K562 (cell line): Measurements from ENCODE around the gene AHSG. TPM values are rescaled to one million over a fixed set of nuclear protein-coding genes. Genes with fewer than 3 reads are reported as not detected.

ENCODE experiments used
- ATF7 ChIP-seq: fragments of 450-650 bp; IDR thresholded peaks from 2 replicates; pipeline ENCODE4 v1.7.1; 2014; ENCODE audit warnings: mild to moderate bottlenecking, moderate library complexity
- CEBPB ChIP-seq: fragments of 450-650 bp; IDR thresholded peaks from 2 replicates; pipeline ENCODE4 v1.6.1; 2016; ENCODE audit warnings: missing genetic modification characterization, missing compliant biosample characterization
- HEY1 ChIP-seq: fragments of 250-450 bp; sonication (Bioruptor Pico); IDR thresholded peaks from 2 replicates; pipeline ENCODE4 v1.5.0; 2020; ENCODE audit warnings: mild to moderate bottlenecking, moderate library complexity, borderline replicate concordance
- HMG20A ChIP-seq: fragments of 450-650 bp; formaldehyde crosslinking; conservative IDR thresholded peaks from 2 replicates; pipeline ENCODE4 v1.4.0; 2020; ENCODE audit warnings: mild to moderate bottlenecking, mixed read lengths
- HNRNPLL ChIP-seq: fragments of 200-400 bp; formaldehyde crosslinking; IDR thresholded peaks from 2 replicates; pipeline ENCODE4 v1.6.1; 2017; ENCODE audit warnings: low read length, low read depth, mild to moderate bottlenecking; ENCODE audit not compliant: poor library complexity, severe bottlenecking
- MCM5 ChIP-seq: fragments of 450-650 bp; IDR thresholded peaks from 2 replicates; pipeline ENCODE4 v1.6.1; 2016; ENCODE audit warnings: low read depth
- MCM7 ChIP-seq, 2 experiments: fragments of 450-650 bp; IDR thresholded peaks; 2 replicates each; pipeline ENCODE4 v1.6.1; 2016 to 2018
- PCBP1 ChIP-seq: fragments of 200-400 bp; formaldehyde crosslinking; IDR thresholded peaks from 2 replicates; pipeline ENCODE4 v1.6.1; 2018; ENCODE audit warnings: mild to moderate bottlenecking, low read depth, low read length; ENCODE audit not compliant: poor library complexity, severe bottlenecking
- PHF8 ChIP-seq: fragments of 200-600 bp; sonication (generic); IDR thresholded peaks from 2 replicates; pipeline ENCODE4 v1.6.1; 2012; ENCODE audit warnings: mixed run types, mild to moderate bottlenecking, inconsistent platforms, low read length, moderate library complexity, borderline replicate concordance
- POLR2AphosphoS5 ChIP-seq: IDR thresholded peaks from 2 replicates; pipeline ENCODE4 v1.6.1; 2011; ENCODE audit warnings: mild to moderate bottlenecking, low read depth, low read length, moderate library complexity; ENCODE audit not compliant: control insufficient read depth, insufficient read depth
- POLR3A ChIP-seq: IDR thresholded peaks from 2 replicates; pipeline ENCODE4 v1.6.1; 2011; ENCODE audit warnings: borderline replicate concordance, mild to moderate bottlenecking, moderate library complexity; ENCODE audit not compliant: insufficient read length, insufficient read depth; ENCODE audit errors: extremely low read depth
- PRMT5 ChIP-seq: sonication (generic); formaldehyde crosslinking; IDR thresholded peaks from 2 replicates; pipeline ENCODE4 v1.5.0; 2020; ENCODE audit warnings: missing genetic modification reagents
- PTBP1 ChIP-seq: fragments of 200-400 bp; formaldehyde crosslinking; IDR thresholded peaks from 2 replicates; pipeline ENCODE4 v1.6.1; 2017; ENCODE audit warnings: low read depth, low read length
- RBM39 ChIP-seq: fragments of 200-400 bp; formaldehyde crosslinking; optimal IDR thresholded peaks from 2 replicates; pipeline ENCODE3; 2018; ENCODE audit warnings: low read depth, low read length
- REST ChIP-seq, 2 experiments: fragments of 450-650 bp; formaldehyde crosslinking in 1 of 2; IDR thresholded peaks; 2 replicates each; pipeline versions ENCODE4 v1.4.0 to v1.6.1; 2014 to 2020; ENCODE audit warnings: mild to moderate bottlenecking in 2 of 2, borderline replicate concordance in 1 of 2, low read depth in 1 of 2
- SMARCA5 ChIP-seq: fragments of 450-650 bp; IDR thresholded peaks from 2 replicates; pipeline ENCODE4 v1.6.1; 2016
- TFAM ChIP-seq: fragments of 250-450 bp; sonication (Bioruptor Pico); conservative IDR thresholded peaks from 2 replicates; pipeline ENCODE4 v1.5.0; 2021; ENCODE audit warnings: mild to moderate bottlenecking, moderate library complexity
- ZNF586 ChIP-seq: fragments of 450-650 bp; formaldehyde crosslinking; conservative IDR thresholded peaks from 2 replicates; pipeline ENCODE4 v1.4.0; 2020; ENCODE audit warnings: mild to moderate bottlenecking, moderate library complexity
- ZNF785 ChIP-seq: fragments of 250-450 bp; sonication (Bioruptor Pico); IDR thresholded peaks from 2 replicates; pipeline ENCODE4 v1.4.0; 2020; ENCODE audit warnings: mild to moderate bottlenecking
- polyA plus RNA-seq, 8 experiments: library from polyadenylated mRNA; depleted of rRNA in 4 of 8; stranded (reverse) in 5 of 8; unstranded in 3 of 8; fragments of >200 nt; fragmentation: Nextera tagmentation in 2 of 8; fragmentation: Illumina TruSeq in 1 of 8; extraction: Ambion mirVana in 2 of 8; extraction: Trizol in 1 of 8; gene quantifications; 2 replicates each; pipeline versions ENCODE4 v1.2.1 to v1.2.3, GENCODE V29; 2011 to 2014; ENCODE audit warnings: inconsistent platforms in 1 of 8, missing spikeins in 1 of 8
- total RNA-seq, 7 experiments: library from RNA; depleted of rRNA in 6 of 7; stranded (reverse); fragments of >200 nt in 6 of 7; fragmentation: Illumina TruSeq in 2 of 7; extraction: Trizol in 2 of 7; gene quantifications; 2 replicates each; pipeline versions ENCODE4 v1.2.1 to v1.2.3, GENCODE V29; 2011 to 2021; ENCODE audit warnings: low replicate concordance in 1 of 7

Gene AHSG
- total and polyA plus RNA-seq, 9 of the 15 experiments (the other 6 are each of a cell fraction or from before 2014, with no cell fraction given): 0.69 TPM; not detected in 8

GRCh38 chr3:186567072-186567921 is 45.6 kb upstream of the AHSG start, which contains the start of gene TBCCD1 (continued):
- TF ChIP-seq REST (IDR thresholded peaks at IDR 0.05; ENCODE audit: borderline replicate concordance): no peak; the same call in 1 of the 2 replicates
- TF ChIP-seq REST (CRISPR knock-in tag; IDR thresholded peaks at IDR 0.05; ENCODE audit: low read depth): peak; percentile 84
- TF ChIP-seq PTBP1: 0 out of 2 replicates have a peak, but pooled peaks have one; percentile 34
- no peak for TF ChIP-seq ZNF785 (CRISPR knock-in tag)
- no peak for TF ChIP-seq SMARCA5
- no peak for TF ChIP-seq POLR3A
- TF ChIP-seq HEY1: no peak
- TF ChIP-seq POLR2AphosphoS5: peak; percentile 77
- no peak for TF ChIP-seq PCBP1
- peak; percentile 64 for TF ChIP-seq HNRNPLL
- TF ChIP-seq MCM7 (IDR thresholded peaks at IDR 0.05): no peak
- peak; percentile 98; the same call in 1 of the 2 replicates for TF ChIP-seq PHF8
- TF ChIP-seq CEBPB (tag): peak; percentile 9; the same call in 1 of the 2 replicates
- TF ChIP-seq MCM5: no peak
- no peak for TF ChIP-seq HMG20A (CRISPR knock-in tag)
- TF ChIP-seq TFAM (CRISPR knock-in tag): no peak
- no peak for TF ChIP-seq ZNF586 (CRISPR knock-in tag)
- peak; percentile 78 for TF ChIP-seq ATF7
- TF ChIP-seq RBM39: no peak
- no peak for TF ChIP-seq PRMT5 (CRISPR knock-in tag)
